Measurements from ENCODE around the gene HSD3B7.

- TF ChIP-seq CTCF (IDR thresholded peaks at IDR 0.05) (no peak), POLR2A (IDR thresholded peaks at IDR 0.05) (no peak)
Measured at GRCh38 chr16:31000671-31001382, 15.8 kb downstream of the HSD3B7 start.
